HG03469 (cell line): ENCODE measurements around the gene IQSEC1.

Experiments used
- ATAC-seq: cut with Tn5 transposase; IDR thresholded peaks from one replicate; pipeline ENCODE4 v1.9.1; 2021; ENCODE audit warnings: mild to moderate bottlenecking, moderate library complexity, moderate number of reproducible peaks; ENCODE audit not compliant: unreplicated experiment

Gene IQSEC1

GRCh38 chr3:13070391-13071070 is 2.7 kb downstream of the IQSEC1 start:
- no peak for ATAC-seq

GRCh38 chr3:13069495-13069894 is 3.7 kb downstream of the IQSEC1 start:
- ATAC-seq = no peak

- no peak for ATAC-seq
Measured at GRCh38 chr3:13068269-13069010, 4.8 kb downstream of the IQSEC1 start.

DNA sequence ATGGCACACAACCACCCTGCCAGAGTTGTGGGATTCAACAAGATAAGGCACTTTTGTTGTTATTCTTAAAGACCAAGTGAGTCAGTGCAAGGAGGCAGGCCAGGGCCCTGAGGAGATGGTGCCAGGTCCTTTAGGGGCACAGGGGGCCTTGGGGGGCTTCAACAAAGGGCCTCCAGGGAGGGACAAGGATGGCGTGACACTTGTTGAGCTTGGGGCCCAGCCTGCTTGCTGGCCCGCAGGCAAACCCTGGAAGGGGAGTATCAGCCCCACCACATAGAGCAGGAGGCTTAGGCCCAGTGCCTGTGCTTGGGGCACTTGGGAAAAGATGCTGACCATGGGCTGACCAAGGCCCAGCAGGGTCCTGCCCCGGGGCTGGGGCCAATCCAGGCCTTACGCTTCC is 5.5 kb downstream of the IQSEC1 start:
- ATAC-seq = no peak

GRCh38 chr3:13066834-13067233 is 6.4 kb downstream of the IQSEC1 start:
- no peak for ATAC-seq

GRCh38 chr3:13066236-13066635 is 7.0 kb downstream of the IQSEC1 start:
- ATAC-seq = no peak

- ATAC-seq = no peak
Measured at GRCh38 chr3:13065727-13066126, 7.5 kb downstream of the IQSEC1 start.

DNA sequence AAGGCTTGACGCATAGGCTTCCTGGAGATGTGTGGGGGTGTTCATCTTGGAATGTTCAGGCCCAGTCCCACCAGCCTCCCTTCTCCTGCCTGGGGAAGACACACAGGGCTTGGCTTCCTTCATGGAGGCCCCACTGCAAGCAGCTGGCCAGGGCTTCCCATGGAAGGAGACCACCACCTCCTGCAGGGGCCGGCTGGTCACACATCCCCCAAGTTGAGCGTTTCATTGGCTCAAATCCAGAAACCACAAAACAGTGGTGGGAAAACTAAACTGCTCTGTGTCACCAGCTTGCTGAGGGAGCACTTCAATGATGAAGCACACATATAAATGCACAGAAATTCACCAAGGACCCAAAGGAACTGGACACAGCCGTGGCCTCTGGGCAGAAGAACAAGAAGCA is 8.3 kb downstream of the IQSEC1 start:
- ATAC-seq = no peak

DNA sequence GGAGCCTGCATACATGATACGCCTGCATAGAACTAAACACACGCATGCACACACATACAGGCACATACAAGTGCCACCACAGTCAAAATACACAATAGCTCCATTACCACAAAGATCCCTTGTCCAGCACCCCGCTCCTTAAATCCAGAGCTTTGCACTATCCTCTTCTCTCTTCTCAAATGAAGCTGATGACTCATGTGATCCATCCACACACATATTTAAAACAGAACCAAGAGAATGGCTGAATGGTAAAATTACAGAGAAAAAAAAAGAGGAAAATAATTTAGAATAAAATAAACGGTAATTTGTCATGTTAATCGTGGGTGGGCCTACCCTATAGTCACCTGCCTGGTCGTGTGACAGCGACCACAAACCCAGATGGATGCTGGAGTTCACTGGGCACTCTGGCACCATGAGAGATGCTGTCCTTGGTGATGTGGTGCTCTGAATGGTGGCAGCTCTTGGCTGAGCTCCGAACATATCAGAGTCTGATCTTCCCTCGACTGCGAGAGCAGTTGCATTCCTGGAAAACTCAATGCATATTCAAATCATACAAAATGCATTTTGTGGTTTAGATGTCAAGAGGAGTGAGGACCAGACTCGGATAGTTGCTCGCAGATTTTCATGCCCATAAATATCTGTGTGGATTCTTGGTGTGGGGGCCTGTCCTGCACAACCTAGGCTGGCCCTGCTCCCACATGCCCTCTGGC is 8.9 kb downstream of the IQSEC1 start:
- no peak for ATAC-seq

DNA sequence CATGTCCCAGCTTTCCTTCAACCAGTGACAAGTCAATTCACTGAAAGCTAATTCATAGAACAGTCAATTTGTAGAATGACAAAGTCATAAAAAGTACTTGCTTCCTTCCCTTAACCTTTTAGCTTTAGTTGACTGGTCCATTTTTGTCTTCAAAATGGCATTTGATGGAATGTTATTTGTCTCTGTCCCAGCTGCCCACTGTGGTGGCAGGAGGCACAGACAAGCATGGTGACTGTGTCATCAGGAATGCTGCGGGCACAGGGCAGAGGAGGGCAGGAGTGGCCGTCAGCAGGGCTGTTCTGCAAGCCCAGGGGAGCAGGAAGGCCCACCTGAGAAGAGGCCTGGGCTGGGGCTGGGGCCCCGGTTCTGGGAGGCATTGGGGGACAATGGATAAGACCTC is 10.0 kb downstream of the IQSEC1 start:
- no peak for ATAC-seq

GRCh38 chr3:13062647-13063046 is 10.6 kb downstream of the IQSEC1 start:
- ATAC-seq = no peak

DNA sequence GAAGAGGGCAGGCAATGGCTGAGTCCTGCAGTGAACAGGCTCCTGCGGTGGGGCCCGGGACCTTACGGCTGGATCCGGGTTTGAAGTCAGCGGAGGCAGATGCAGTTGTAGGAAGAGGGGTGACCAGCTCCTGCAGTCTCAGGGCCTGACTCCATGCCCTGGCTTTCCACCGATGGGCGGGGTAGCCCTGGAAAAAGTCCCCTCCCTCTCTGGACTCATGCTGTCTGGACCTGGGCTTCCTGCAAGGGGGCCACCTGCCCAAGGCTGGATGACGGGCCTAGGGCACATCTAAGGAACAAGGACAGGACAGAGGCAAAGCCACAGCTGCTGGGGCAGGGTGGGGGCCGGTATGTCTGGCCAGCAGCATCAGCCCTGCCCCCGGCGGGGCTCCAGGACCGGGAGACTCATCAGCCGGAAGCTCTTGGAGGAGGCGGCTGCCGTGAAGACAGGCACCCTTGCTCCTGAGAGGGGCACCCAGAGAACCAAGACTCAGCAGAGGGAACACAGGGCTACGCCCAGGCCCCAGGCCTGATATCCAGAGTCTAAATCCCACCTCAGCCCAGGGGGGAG is 12.8 kb downstream of the IQSEC1 start:
- ATAC-seq = no peak

DNA sequence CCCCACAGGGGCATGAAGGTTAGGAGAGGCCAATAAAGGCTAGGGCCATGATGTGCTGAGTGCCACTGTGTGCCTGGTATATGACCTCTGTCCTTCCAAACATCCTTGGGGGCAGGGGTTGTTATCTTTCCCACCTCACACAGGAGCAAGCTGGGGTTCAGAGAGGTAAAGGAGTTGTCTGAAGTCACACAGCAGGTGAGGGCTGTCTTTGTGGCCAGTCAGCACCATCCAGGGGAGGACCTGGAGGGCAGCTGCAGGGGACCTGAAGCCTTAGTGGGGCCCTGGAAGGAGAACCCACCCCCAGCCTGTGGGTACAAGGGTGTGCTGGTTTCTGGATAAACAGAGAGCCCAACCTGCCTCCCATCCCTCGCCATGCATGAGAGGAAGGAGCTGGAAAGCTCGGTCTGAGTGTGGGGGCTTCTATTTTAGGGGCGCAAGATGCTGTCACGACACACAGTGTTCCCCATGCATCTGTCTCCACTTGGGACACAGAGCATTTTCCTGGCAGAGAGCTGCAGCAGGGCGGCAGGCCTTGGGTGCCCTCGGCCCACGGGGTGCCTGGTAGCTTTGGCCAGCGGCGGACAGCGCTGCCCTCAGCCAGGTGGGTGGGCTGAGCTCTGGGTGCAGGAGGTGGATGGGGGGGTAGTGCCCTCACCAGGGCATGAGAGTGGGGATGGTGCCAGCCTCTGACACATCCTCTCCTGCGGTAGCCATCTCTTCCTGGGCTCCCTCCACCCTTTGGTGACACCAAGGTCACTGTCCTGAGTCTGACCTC is 14.7 kb downstream of the IQSEC1 start:
- ATAC-seq = no peak

- no peak for ATAC-seq
Measured at GRCh38 chr3:13057282-13058040, 15.8 kb downstream of the IQSEC1 start.

- ATAC-seq = no peak
Measured at GRCh38 chr3:13055634-13056033, 17.6 kb downstream of the IQSEC1 start.

- ATAC-seq = no peak
Measured at GRCh38 chr3:13054341-13055285, 18.6 kb downstream of the IQSEC1 start.

DNA sequence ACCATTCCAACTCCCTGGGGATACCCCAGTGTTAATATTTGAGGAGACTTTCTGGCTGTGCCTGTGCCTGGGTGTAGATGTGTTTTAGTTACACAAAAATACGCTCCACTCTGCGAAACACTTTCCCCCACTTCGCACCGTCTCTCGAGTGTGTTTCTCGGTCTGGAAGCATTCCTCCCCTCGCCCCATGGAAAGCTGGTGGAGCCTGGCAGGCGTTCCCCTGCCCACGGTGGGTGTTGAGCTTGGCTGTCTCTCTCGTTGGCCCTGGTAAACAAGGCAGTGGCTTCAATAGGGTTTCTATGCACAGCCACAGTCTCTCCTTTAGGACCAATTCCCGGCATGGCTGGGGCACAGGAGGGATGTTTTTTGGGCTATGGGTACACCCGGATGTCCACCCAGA is 19.3 kb downstream of the IQSEC1 start:
- ATAC-seq = no peak

DNA sequence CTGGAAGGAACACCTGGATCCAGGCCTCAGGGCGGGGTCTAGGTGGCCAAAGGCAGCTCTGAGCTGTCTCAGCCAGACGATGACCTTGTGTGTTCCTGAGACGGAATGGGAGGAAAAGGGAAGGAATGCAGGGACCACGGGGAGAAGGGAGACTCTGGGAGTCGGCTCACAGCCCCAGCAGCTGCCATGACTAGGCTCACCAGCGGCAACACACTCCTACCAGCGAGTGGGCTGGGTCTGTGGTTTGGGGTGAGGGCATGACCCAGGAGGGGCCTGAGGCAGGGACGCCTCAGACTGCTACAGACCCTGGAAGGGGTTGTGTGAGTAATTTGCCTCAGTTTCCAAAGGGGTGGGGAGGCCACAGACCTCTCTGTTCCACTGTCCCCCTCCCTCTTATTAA is 19.8 kb downstream of the IQSEC1 start:
- ATAC-seq = no peak

DNA sequence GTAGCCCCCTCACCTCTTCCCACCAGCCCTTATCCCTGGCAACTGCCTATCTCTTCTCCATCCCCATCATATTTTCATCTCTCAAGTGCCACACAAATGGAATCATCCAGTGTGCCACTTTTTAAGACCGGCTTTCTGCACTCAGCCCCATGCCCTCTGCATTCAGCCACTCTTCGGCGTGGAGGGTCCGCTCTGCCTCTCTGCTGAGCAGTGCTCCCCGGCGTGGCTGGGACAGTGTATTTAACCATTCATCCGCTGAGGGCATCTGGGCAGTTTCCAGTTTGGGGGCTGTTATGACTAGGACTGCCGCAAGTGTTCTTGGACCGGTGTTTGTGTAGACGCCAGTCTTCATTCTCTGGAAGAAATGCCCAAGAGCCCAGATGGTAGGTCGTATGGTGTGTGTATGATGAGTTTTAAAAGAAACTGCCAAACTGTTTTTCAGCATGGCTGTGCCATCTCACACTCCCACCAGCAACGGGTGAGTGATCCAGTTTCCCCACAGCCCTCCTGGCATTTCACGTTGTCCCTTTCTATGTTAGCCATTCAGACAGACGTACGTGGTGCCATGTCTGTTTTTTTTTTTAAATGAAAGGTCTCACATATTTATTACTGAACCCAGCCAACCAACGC is 20.9 kb downstream of the IQSEC1 start:
- ATAC-seq = no peak
